ENCODE measurements around the gene GPS2. TPM values are rescaled to one million over a fixed set of nuclear protein-coding genes. Genes with fewer than 3 reads are reported as not detected.
A peak's percentile ranks its signal among the peaks of the same experiment; 100 is the strongest.

The GPS2 gene
- total RNA-seq, 1 experiment from 2014 or later: 62.6 TPM

- no peak overlapping the region for H2BK120ac ChIP-seq (ENCODE audit: low read depth, low read length, poor library complexity, severe bottlenecking)
- H3K27me3 ChIP-seq (ENCODE audit: insufficient read depth, low read length): no peaks in the 10 kb centered on the region
- H2BK15ac ChIP-seq (ENCODE audit: low read depth, low read length): no peak overlapping the region
- no peak overlapping the region for H2BK20ac ChIP-seq (ENCODE audit: low read depth, low read length, poor library complexity, severe bottlenecking)
- no peak overlapping the region for H4K5ac ChIP-seq (ENCODE audit: insufficient read length, low read depth, low read length)
- H4K8ac ChIP-seq (replicated peaks; ENCODE audit: insufficient read length, low read depth, low read length): no peak overlapping the region
- no peaks in the 10 kb centered on the region for H4K20me1 ChIP-seq (ENCODE audit: control insufficient read depth, insufficient read depth, insufficient read length)
- no peak overlapping the region for H3T11ph ChIP-seq (ENCODE audit: low read length)
- H3K23ac ChIP-seq (ENCODE audit: insufficient read length, low read depth, low read length): no peak overlapping the region
- DNase-seq: no peak
- H3K4me2 ChIP-seq (ENCODE audit: insufficient read depth, insufficient read length, low read length): peak overlapping the region; percentile 61
- H3K4ac ChIP-seq (ENCODE audit: low read depth, low read length): no peak overlapping the region
- Mint-ChIP-seq H3K27me3 (ENCODE audit: low read depth) (no peaks in the 10 kb centered on the region; the same call in 1 of the 2 replicates), H3K27ac (peak overlapping the region in 2 of 3 experiments; percentile 86 to 93; a peak in 5 of 7 replicates), H3K36me3 (ENCODE audit: insufficient read depth in 1 of 3, low read depth in 3 of 3) (peaks cover 55 to 83% (median 82%) of the 10 kb centered on the region in 3 experiments), H3K4me3 (peak overlapping the region; percentile 71 to 87), H3K9me3 (no peaks in the 10 kb centered on the region; a peak in 1 of 5 replicates), H3K4me1 (peaks cover 34% of the 10 kb centered on the region in 2 experiments)
- TF ChIP-seq CTCF (conservative IDR thresholded peaks at IDR 0.05): no peak
- H2AK5ac ChIP-seq (ENCODE audit: insufficient read length, low read length): no peak overlapping the region
- H2AFZ ChIP-seq (ENCODE audit: low read length): no peak overlapping the region
- H3K14ac ChIP-seq (ENCODE audit: insufficient read depth, low read length): no peak overlapping the region; the same call in 1 of the 2 replicates
- no peak overlapping the region for H3K18ac ChIP-seq (ENCODE audit: insufficient read length, low read depth, low read length)
- peaks cover 10% of the 10 kb centered on the region for H3K23me2 ChIP-seq (ENCODE audit: insufficient read length, low read depth, low read length, poor library complexity, severe bottlenecking)
- H3K79me1 ChIP-seq (ENCODE audit: insufficient read depth, low read depth, low read length, poor library complexity, severe bottlenecking): no peaks in the 10 kb centered on the region
- H3K9me3 ChIP-seq (ENCODE audit: control insufficient read depth, low read depth, low read length): no peaks in the 10 kb centered on the region
- peaks cover 1% of the 10 kb centered on the region; the same call in 1 of the 2 replicates for H3K4me1 ChIP-seq (ENCODE audit: insufficient read depth, low read length)
- no peak overlapping the region for H4K91ac ChIP-seq (ENCODE audit: insufficient read length, low read depth, low read length)
- no peak overlapping the region for H3K27ac ChIP-seq (ENCODE audit: insufficient read length, low read depth, low read length)
- H3K9ac ChIP-seq (ENCODE audit: extremely low read depth, insufficient read length, low read length): peak overlapping the region; percentile 9
- H2BK12ac ChIP-seq (ENCODE audit: insufficient read length, low read depth, low read length): no peak overlapping the region
- H2BK5ac ChIP-seq (ENCODE audit: insufficient read length, low read length): no peak overlapping the region
- H3K79me2 ChIP-seq (ENCODE audit: insufficient read depth, low read length): peaks cover 11% of the 10 kb centered on the region
- no peak overlapping the region for H3K56ac ChIP-seq (ENCODE audit: insufficient read length, low read depth, low read length)
- WGBS (ENCODE audit: extremely low coverage, insufficient read length, low lambda C conversion rate): no CpG with 5 or more reads among the region's 9 CpGs
These were observed 1.1 kb downstream of the GPS2 start for GRCh38 chr17:7313890-7314718.

Measured in H9 (cell line).